ENCODE results near the gene TRPM8. TPM values are rescaled to one million over a fixed set of nuclear protein-coding genes. Genes with fewer than 3 reads are reported as not detected.

Gene TRPM8
- total and polyA plus RNA-seq, 7 donors = 0.04 TPM; not detected in 6

GRCh38 chr2:233922471-233922870, 5.3 kb downstream of the TRPM8 start:
- H3K4me3 ChIP-seq = no peak overlapping the region
- no peak overlapping the region for H3K27ac ChIP-seq
- peaks cover 0 to 3% (median 0%) of the 10 kb centered on the region in 4 donors for H3K9me3 ChIP-seq
- WGBS, 2 donors = 10 to 23% methylated on average over 1 of the region's 1 CpG
- no peak for DNase-seq
- H3K4me1 ChIP-seq = no peaks in the 10 kb centered on the region
- peaks cover 0 to 11% (median 0%) of the 10 kb centered on the region in 3 donors for H3K27me3 ChIP-seq
- H3K36me3 ChIP-seq = no peaks in the 10 kb centered on the region
- no peak for TF ChIP-seq EP300 (IDR thresholded peaks at IDR 0.05)
- no peak for TF ChIP-seq CTCF (IDR thresholded peaks at IDR 0.05)
- TF ChIP-seq POLR2A (IDR thresholded peaks at IDR 0.05) = no peak
- TF ChIP-seq POLR2AphosphoS5 (IDR thresholded peaks at IDR 0.05) = no peak
- intact Hi-C loops (cut with DNase I) = no loop called here

- Histone ChIP-seq H3K27ac (no peak overlapping the region), H3K4me1 (no peaks in the 10 kb centered on the region), H3K4me3 (no peak overlapping the region), H3K36me3 (no peaks in the 10 kb centered on the region), H3K27me3 (peaks cover 0 to 11% (median 0%) of the 10 kb centered on the region in 3 donors), H3K9me3 (peaks cover 0 to 3% (median 0%) of the 10 kb centered on the region in 4 donors)
- TF ChIP-seq POLR2A (IDR thresholded peaks at IDR 0.05) (no peak), EP300 (IDR thresholded peaks at IDR 0.05) (no peak), POLR2AphosphoS5 (IDR thresholded peaks at IDR 0.05) (no peak), CTCF (IDR thresholded peaks at IDR 0.05) (no peak)
- no peak for DNase-seq
- 74 to 80% methylated on average over 7 of the region's 7 CpGs for WGBS, 2 donors
- intact Hi-C loops (cut with DNase I) = no loop called here
Observed at GRCh38 chr2:233925402-233925801, 8.2 kb downstream of the TRPM8 start.

GRCh38 chr2:233926806-233927205, 9.6 kb downstream of the TRPM8 start:
- DNase-seq = no peak
- no peaks in the 10 kb centered on the region for H3K36me3 ChIP-seq
- H3K27ac ChIP-seq = no peak overlapping the region
- intact Hi-C loops (cut with DNase I) = no loop called here
- TF ChIP-seq CTCF (IDR thresholded peaks at IDR 0.05) (no peak), EP300 (IDR thresholded peaks at IDR 0.05) (no peak), POLR2A (IDR thresholded peaks at IDR 0.05) (no peak), POLR2AphosphoS5 (IDR thresholded peaks at IDR 0.05) (no peak)
- WGBS, 2 donors = 88 to 89% methylated on average over 4 of the region's 4 CpGs
- peaks cover 0 to 3% (median 0%) of the 10 kb centered on the region in 4 donors for H3K9me3 ChIP-seq
- no peaks in the 10 kb centered on the region for H3K4me1 ChIP-seq
- H3K27me3 ChIP-seq = peaks cover 0 to 16% (median 0%) of the 10 kb centered on the region in 3 donors
- H3K4me3 ChIP-seq = no peak overlapping the region

- Histone ChIP-seq H3K27me3 (peaks cover 0 to 18% (median 0%) of the 10 kb centered on the region in 3 donors), H3K4me3 (no peak overlapping the region), H3K27ac (no peak overlapping the region), H3K9me3 (no peaks in the 10 kb centered on the region), H3K4me1 (no peaks in the 10 kb centered on the region), H3K36me3 (no peaks in the 10 kb centered on the region)
- DNase-seq = no peak
- WGBS, 2 donors = 33 to 35% methylated on average over 7 of the region's 7 CpGs
- intact Hi-C loops (cut with DNase I) = no loop called here
- TF ChIP-seq POLR2AphosphoS5 (IDR thresholded peaks at IDR 0.05) (no peak), EP300 (IDR thresholded peaks at IDR 0.05) (no peak), POLR2A (IDR thresholded peaks at IDR 0.05) (no peak), CTCF (IDR thresholded peaks at IDR 0.05) (no peak)
Observed at GRCh38 chr2:233928594-233929351, 11.6 kb downstream of the TRPM8 start.

All from sigmoid colon (tissue), 7 donors.